H1 (cell line): ENCODE measurements around the gene SCG3.

Experiments
- CTCF ChIP-seq, 3 experiments: IDR thresholded peaks; 1 replicate in 2 of 3; 2 replicates in 1 of 3; pipeline versions ENCODE4 v1.5.1 to v1.6.1; 2011; ENCODE audit warnings: low read length in 3 of 3, mild to moderate bottlenecking in 3 of 3, inconsistent platforms in 2 of 3, low read depth in 1 of 3, moderate library complexity in 1 of 3; ENCODE audit not compliant: insufficient read depth in 1 of 3; ENCODE audit errors: control extremely low read depth in 1 of 3
- RAD21 ChIP-seq, 2 experiments: IDR thresholded peaks in 1 of 2; conservative IDR thresholded peaks in 1 of 2; 2 replicates each; pipeline ENCODE4 v1.6.1; 2011; ENCODE audit warnings: low read depth in 2 of 2, low read length in 2 of 2, improper control_type of control experiment in 1 of 2, inconsistent platforms in 1 of 2, mild to moderate bottlenecking in 1 of 2, moderate library complexity in 1 of 2

GRCh38 chr15:51750186-51750585, 68.9 kb downstream of the SCG3 start:
- TF ChIP-seq CTCF (IDR thresholded peaks at IDR 0.05; ENCODE audit: control extremely low read depth in 1 of 3, insufficient read depth in 1 of 3, low read depth in 1 of 3, low read length in 3 of 3) (no peak), RAD21 (IDR thresholded peaks at IDR 0.05 in 1 of 2, conservative IDR thresholded peaks at IDR 0.05 in 1 of 2; ENCODE audit: low read depth in 2 of 2, low read length in 2 of 2) (no peak)
